Tibial nerve (tissue), 3 donors: Measurements from ENCODE around the gene ATP2C2.

Source experiments
- POLR2A ChIP-seq, 2 donors: fragments of 450-650 bp; IDR thresholded peaks; one replicate each; pipeline ENCODE4 v1.6.1; 2017; ENCODE audit warnings: antibody characterized with exemption in 2 of 2, mild to moderate bottlenecking in 2 of 2, moderate library complexity in 2 of 2
- TF ChIP-seq, protein P1 (sequence below), 5 experiments: fragments of 200-600 bp in 3 of 5; fragments of 450-650 bp in 2 of 5; sonication (generic) in 3 of 5; IDR thresholded peaks; one replicate each; pipeline ENCODE4 v1.5.1; 2016 to 2019; ENCODE audit warnings: antibody characterized with exemption in 5 of 5, mild to moderate bottlenecking in 3 of 5, moderate library complexity in 2 of 5

DNA sequence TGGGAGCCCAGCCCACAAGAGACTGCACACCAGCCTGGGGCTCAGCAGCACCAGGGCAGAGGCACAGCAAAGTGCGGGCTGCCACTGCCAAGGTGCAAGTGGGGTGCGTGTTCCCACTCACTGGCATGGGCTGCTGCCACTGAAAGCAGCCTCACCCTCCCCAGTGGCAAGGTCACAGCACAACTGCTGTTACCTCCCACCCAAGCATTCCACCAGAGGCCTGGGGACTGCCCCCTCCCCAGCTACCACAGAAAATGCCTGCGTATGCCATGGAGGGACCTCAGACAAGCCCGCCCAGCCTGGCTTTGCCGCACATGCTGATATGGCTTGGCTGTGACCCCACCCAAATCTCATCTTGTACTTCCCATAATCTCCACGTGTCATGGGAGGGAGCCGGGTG, 103.0 kb downstream of the ATP2C2 start:
- no peak for TF ChIP-seq POLR2A (IDR thresholded peaks at IDR 0.05)
- TF ChIP-seq, protein P1, sequence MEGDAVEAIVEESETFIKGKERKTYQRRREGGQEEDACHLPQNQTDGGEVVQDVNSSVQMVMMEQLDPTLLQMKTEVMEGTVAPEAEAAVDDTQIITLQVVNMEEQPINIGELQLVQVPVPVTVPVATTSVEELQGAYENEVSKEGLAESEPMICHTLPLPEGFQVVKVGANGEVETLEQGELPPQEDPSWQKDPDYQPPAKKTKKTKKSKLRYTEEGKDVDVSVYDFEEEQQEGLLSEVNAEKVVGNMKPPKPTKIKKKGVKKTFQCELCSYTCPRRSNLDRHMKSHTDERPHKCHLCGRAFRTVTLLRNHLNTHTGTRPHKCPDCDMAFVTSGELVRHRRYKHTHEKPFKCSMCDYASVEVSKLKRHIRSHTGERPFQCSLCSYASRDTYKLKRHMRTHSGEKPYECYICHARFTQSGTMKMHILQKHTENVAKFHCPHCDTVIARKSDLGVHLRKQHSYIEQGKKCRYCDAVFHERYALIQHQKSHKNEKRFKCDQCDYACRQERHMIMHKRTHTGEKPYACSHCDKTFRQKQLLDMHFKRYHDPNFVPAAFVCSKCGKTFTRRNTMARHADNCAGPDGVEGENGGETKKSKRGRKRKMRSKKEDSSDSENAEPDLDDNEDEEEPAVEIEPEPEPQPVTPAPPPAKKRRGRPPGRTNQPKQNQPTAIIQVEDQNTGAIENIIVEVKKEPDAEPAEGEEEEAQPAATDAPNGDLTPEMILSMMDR (IDR thresholded peaks at IDR 0.05): no peak
